GM21576 (cell line): ENCODE data around the gene GPR26.

Experiments used
- ATAC-seq: cut with Tn5 transposase; IDR thresholded peaks from one replicate; pipeline ENCODE4 v1.9.1; 2021; ENCODE audit warnings: mild to moderate bottlenecking, moderate library complexity; ENCODE audit not compliant: unreplicated experiment

GPR26 gene

DNA sequence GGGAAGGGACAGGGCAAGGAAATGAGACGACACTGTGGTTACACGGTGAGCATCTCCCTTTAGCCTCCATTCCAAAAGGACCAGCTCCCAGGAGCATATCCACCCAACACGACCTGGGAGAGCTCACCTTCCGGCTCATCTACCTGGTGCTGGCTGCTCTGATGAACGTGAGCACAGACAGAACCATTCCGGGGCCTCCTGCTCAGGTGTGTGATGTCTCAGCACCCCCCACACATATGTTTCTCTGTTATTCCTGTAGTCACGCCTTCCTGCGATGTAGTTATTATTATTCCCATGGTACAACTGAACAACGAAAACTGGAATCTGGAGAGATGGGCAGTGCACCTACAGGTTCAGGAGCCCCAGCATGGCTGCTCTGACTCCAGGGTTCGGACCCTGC, 20.5 kb upstream of the GPR26 start:
- ATAC-seq: no peak

DNA sequence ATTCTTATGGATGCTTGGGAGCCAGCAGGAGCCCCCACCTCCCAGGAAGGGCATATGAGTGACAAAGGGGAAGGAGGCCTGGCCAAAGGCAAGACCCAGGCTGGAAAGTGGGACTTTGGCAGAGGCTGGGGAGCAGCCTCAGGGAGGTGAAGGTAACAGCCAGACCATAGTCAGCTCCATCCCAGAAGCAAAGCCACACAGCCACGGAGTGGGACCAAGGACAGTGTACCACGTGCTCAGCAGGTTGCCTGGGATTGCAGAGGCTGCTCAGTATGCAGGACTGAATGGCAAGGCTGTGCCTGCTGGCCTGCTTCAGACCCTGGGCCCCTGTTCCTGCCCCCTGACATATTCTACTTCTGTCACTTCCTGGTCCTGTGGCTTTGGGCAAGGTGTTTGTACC, 17.6 kb upstream of the GPR26 start:
- no peak for ATAC-seq

DNA sequence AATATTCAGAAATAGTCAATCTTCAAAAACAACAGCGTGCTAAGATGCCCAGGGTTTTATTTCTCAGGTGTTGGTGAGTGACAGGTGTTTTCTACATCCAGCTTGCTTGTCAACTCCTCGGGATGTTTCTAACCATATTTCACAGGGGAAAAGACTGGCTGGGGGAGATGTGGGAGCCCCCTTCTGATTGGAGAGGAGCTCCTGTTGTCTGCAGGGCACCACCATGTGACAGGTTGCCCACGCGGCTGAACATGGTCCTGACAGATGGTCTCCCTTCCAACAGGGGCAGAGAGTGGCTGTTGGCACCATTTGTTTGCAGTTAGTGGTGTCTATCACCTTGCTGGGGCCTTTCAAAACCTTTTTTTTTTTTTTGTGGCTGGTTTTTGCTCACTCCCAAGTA, 16.5 kb upstream of the GPR26 start:
- ATAC-seq: no peak

DNA sequence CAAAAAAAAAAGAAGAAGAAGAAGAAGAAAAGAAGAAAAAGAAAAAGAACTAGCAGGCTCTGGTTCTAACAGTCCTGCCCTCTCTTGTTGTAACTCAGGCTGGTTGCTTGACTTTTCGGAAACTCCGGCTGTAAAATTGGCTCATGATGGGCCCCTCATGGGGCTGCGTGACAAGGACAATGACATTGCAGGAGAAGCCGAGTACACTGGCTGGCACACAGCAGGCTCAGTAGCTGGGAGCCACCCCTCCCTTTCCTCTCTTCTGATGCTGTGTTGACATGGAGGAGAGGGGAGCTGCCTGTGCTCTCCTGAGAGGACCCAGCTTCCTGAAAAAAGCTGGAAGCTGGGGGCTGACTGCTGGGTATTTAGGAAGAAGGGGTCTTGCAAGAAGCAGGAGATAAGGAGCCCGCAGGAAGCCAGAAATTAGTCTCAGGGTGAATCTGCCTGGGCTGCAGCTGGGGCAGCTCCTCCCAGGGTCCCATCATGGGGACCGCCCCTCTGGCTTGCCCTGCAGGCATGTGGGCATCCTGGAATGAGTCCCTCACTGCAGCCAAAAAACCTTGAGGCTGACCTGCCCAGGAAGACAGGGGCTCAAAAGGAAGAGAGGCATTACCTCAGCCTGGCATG, 14.6 kb upstream of the GPR26 start:
- no peak for ATAC-seq

DNA sequence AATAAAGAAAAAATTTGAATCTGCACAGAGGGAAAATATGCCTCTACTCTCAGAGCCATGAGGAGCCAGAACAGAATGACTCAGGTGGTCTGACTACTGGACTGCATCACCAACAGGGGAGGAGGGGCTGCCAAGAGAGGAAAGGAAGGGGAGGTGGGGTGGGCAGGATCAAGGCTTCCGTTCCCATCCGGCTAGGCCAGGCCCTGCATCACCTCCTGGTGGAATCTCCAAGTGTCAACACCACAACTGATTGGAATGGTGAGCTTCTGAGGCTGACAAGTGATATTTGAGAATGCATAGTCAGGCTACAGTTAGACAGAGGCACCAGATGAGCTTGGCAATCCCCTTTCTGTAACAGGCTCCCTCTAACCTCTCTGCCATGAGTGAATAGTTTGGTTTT, 10.4 kb upstream of the GPR26 start:
- ATAC-seq: no peak

DNA sequence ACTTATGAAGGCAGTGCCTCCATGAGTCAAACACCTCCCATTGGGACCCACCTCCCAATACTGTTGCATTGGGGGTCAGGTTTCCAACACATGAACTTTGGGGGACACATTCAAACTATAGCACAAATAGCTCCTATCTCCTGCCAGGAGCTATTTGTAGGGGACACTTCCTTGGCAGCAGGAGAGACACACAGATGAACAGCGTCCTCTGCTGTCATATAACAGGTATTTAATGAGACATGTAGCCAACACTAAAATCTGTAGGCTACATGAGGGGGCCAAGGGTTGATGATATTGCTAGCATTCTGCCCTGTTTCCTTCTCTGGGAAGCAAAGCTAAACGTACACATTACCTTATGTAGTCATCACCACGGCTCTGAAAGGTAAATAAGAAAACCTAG, 2.6 kb upstream of the GPR26 start:
- ATAC-seq: no peak

DNA sequence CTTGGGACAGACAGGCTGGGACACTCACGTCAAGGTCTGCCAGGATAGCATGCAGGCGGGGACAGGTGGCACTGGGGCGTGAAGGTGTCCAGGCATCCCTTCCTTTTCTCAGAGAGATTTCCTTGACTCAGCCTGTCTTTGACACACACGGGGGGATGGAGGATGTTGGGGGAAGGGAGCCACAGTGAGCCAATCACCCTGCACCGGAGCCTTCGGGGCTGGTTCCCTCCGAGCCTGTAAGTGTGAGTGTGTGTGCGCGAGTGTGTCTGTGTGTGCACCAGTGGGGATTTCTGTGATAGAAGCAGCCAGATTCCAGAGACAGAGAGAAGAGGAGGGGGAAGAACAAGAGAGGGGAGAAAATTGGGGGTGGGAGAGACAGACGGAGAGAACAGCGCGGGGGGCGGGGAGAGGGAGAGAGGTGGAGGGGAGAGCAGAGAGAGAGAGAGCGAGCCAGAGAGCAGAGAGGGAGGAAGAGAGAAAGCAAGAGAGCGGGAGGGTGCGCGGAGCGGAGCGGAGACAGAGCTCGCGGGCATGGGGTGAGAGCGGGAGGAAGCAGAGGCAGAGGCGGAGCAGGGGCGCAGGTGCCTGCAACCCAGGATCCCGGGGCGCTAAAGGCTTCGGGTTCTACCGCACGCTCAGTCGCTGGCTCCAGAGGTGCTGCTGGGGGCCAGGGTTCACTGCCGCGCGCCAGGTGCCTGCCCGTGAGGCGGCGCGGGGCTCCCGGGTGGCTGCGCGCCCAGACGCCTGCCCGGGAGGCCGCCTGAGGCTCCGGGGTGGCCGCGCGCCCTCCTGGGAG, 466 bp upstream of the GPR26 start:
- no peak for ATAC-seq

DNA sequence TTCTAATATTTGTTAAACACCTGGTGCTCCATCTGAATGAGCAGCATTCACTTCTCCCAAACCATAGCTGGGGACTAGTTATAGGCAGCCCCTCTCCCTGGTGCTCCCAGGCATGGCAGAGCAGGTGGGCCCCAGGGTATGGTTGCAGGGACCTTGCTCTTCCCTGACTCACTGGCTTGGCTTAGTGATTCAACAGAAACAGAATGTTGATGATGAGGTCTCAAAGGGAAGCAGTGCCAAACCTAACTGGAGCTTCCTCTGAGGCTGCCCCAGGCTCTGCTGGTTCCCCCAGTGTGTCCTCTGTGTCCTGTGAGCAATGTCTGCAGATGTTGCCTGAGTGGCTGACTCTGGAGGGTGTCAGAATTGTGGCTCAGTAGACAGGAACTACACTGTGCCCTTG, 3.7 kb downstream of the GPR26 start:
- no peak for ATAC-seq

DNA sequence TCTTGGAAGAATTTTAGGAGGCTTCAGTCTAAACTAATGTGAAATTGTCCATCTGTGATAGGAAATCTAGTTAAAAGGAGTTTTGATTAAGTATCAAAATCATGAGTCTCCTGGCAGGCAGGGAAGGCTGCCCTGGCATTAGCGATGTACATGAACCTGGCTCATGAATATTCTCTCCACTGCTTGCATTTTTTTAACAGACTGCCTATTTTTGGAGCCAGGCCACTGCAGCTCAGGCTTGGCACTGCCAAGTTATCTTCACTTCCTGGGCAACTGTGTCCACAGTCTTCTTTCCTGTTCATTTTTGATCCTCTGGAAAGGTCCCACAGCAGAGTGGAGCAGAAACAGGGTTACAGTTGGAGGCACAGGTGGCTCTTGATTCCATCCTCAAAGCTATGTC, 7.0 kb downstream of the GPR26 start:
- no peak for ATAC-seq

DNA sequence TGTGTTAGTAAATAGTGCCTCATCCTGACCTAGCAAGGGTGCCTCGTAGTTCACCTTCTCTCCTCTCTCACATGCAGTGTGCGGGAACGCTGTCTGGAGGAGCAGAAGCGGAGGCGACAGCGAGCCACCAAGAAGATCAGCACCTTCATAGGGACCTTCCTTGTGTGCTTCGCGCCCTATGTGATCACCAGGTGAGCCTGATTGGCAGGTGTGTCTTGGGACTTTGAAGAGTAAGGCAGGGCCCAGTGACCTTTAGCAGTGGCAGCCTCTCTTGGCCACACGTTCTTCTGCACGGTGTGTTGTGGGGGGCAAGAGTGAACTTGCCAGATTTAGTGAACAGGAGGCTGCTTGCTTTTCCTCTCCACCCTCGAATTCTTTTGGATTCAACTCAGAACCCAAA, 8.6 kb downstream of the GPR26 start:
- ATAC-seq: no peak

DNA sequence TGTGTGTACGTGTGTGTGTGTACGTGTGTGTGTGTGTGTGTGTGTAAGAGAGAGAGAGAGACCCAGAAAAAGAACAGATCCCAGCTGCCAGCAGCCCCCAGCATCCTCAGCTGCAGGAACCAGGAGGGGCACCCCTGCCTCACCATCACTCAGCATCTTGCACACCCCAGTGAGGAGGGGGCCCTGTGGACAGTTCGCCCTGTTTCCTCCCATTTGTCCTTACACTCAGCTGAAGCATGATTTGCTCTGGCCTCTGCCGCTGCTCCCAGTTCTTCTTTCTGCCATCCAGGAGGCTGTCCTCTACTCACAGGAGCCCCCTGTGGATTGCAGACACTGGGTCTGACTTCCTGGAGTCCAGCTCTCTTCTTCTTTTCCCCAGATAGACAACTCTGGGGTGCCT, 9.7 kb downstream of the GPR26 start:
- ATAC-seq: no peak

DNA sequence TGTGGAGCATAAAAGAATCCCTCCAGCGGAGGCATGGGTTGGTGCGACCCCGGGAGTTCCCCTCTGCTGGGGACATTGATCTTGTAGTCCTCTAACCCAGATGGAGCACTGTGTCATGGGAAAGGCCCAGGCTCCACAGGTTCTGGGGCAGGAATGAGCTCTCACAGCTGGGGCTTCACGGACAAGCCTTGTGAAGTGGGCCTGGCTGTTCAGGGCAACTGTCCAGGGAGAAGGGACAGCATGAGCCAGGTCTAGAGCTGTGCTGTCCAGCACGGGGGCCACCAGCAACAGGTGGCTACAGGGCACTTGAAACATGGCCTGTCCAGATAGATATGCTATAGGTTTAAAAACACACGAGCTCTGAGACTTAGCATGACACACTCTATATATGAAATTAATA, 11.4 kb downstream of the GPR26 start:
- no peak for ATAC-seq

DNA sequence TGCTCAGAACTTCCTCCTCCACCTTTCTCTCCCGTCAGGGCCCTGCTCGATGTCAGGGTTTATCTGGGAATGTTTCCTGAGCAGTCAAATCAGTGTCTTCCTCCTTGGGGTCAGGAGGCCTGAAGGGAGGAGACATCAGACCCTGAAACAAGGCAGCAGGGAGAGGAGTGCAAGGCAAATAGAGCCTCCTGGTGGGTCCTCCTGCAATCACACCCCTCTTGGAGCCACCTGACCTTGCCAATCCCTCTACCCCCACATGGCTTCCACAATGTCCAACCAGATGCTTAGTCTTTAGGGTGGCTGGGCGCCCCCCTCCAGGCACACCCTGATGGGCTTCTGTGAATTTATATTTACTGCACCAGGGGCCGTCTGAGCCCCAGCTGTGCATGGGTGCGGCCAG, 12.2 kb downstream of the GPR26 start:
- no peak for ATAC-seq

DNA sequence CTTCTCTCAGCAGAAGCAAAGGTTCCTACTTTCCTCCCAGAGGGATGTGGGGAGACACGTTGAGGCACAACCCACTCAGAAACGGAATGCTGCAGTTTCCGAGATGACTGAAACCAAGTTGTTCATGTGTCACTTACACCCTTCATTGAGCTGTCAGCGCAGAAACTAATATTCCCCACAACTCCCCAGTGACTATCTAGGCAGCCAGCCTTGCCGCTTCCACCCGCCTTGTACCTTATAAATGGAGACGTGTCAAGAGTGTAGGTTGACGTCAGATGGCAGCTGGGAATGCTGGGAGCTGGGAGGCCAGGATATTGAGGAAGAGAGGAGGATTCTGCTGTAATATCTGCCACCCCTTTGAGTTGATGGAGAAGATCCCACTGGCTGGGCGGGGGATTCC, 15.1 kb downstream of the GPR26 start:
- ATAC-seq: no peak

DNA sequence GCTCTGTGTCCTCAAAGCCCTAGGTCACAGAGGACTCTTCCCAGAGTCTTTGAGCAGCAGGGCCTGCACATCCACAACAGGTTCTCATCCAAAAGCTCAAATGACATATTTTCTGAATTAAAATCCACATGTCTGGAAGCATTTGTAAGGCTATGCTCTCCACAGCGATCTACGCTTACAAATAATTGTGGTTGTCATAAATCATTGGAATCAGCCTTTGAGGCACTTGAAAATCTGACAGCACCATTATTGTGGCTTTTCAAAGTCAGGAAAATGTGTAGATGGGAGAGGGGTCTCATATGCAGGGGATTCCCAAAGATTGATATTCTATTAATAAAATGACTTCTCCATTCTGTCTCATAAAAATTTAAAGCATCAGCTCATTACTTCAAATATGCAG, 16.3 kb downstream of the GPR26 start:
- ATAC-seq: no peak

DNA sequence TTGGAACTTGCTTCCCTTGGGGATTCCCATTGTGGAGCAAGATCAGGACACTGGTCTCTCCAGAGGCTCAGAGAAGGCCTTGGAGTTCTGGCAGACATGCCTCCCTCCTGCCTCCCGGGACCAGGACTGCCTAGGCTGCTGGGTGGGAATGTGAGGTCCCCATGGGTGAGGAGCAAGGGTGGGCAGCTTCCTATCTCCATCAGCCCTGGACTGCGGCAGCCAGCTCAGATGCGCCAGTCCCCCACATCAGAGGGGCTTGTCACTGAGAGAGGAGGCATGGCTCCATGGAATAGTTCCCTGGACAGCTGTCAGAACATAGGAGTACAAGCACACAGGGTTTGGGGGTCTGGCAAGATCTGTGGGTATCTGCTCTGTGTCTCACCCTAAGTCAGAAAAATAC, 17.3 kb downstream of the GPR26 start:
- no peak for ATAC-seq

DNA sequence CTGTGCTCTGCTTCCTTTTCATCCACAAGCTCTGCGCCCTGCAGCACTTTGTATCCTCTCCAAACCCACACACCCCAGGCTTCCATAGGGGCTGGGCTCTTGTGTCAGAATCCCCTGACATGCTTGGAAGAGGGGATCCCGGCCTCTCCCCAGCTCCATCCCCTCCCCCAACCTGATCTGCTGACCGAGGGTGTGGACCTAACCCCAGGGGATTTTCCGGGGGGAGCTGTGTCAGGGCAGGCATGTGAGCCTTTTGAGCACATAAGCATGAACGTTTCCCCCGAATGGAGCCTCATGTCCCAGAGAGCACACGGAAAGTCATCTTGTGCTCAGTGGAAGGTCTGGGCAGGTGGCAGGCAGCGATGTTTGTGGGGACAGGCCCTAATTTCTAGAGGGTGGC, 17.7 kb downstream of the GPR26 start:
- ATAC-seq: no peak

DNA sequence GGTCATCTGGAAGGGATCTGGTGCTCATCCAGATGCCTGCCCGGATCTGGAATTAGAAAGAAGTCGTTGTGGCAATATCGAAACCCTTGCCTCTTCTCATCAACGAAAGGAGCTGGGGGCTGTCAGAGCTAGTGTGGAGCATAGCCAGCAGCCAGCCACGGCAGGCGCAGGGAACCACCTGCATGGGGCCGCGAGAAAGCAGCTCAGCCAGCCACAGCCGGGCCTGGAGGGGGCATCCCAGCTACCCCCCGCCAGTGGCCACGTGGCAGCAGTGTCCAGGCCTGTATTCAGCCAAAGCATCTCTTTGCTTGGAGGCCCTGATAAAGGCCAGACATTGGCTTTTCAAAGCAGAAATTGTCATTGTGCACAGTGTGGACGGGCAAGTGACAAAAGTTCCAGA, 19.1 kb downstream of the GPR26 start:
- ATAC-seq: no peak

DNA sequence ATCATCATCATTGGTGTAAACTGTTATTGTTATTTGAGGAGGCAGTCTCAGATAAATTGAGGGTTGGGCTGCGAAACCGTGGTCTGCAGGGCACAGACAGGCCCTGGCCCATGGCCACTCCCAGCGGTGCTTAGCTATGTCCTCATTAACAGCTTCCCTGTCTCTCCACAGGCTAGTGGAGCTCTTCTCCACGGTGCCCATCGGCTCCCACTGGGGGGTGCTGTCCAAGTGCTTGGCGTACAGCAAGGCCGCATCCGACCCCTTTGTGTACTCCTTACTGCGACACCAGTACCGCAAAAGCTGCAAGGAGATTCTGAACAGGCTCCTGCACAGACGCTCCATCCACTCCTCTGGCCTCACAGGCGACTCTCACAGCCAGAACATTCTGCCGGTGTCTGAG, 21.6 kb downstream of the GPR26 start:
- no peak for ATAC-seq

DNA sequence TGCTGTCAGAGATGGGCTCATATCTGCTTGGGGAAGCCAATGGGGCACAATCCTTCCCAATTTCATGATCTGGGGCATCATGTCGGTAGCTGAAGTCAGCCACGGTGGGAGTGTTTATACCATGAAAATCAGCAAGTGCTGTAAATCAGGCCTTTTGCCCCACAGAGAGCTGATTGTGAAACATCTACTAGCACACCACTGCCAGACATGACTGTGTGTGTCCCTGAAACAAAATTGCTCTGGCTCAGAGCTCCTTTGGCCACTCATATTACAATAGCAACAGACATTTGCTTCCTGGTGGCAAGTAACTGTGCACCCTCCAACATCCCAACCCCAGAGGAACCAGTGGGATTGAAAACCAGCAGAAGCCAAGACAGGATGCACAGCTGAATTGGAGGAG, 23.7 kb downstream of the GPR26 start:
- ATAC-seq: no peak

DNA sequence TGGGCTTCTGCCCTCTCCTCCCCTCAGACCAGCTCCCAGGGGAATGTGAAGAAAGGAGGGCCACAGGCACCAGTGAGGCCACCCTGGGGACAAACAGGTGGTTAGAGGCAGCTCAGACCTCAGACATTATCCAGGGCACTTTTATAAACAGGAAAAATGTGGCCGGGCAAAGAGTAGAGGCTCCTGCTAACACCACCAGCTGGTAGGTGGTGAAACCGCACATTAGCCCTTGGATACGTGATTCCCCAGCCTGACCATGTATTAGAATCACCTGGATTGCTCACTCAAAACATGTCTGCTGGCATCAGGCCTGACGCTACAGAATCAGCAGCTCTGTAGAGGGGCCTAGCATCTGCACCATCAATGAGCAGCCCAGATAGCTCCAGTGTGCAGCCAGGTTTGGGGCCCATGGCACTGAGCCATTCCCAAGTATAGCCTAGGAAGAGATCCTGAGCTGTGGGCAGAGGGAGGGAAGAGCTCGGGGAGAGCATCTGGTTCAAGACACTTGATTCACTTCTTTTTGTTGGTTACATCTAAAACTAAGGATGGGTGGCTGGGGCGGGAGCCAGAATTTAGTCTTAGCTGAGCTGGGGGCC, 37.1 kb downstream of the GPR26 start:
- no peak for ATAC-seq

DNA sequence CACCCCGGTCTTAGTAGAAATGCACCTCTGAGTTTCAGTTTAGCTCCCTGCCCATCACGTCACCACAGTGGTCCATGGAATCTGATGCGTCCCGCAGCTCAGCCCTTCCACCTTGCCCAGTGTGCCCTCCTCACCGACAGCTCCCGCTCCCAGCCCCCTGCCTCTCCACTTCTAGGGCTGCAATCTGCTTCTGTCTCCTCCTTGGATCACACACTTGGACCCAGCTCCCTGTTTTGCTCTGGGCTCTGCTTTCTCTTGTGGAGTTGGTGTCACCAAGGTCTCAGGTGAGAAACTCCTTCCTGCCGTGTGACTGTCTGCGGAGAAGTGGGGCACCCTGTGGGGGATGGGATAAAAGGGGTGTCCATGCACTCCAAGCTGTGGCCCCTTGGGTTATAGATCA, 37.9 kb downstream of the GPR26 start:
- ATAC-seq: no peak

DNA sequence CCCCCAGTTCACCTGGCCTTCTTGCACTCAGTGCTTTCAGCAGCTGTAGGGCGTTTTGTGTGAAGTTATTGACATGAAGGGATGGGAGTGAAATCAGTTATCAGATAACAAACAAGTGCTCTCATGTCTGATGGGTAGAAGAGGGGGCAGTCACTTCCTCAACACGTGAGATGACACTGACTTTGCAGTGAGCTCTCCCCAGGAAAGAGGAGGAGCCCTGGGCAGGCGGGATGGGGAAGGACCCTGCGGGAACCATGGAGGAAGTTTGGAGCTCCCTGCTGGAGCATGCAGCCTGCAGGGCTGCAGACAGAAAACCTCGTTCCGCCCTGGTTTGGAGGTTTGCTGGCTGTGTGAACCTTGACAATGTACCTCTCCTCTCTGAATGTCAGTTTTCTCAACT, 38.7 kb downstream of the GPR26 start:
- no peak for ATAC-seq
